WI38 (cell line): Measurements from ENCODE around the gene ANO7.
A peak's percentile ranks its signal among the peaks of the same experiment; 100 is the strongest.

Experiments used
- H3K4me3 ChIP-seq: 2 replicates; pipeline ENCODE4 v1.5.1; 2011; ENCODE audit warnings: low read depth, mild to moderate bottlenecking, control low read depth, low read length
- TF ChIP-seq, protein P1 (sequence below): IDR thresholded peaks from 2 replicates; pipeline ENCODE4 v1.5.1; 2012; ENCODE audit warnings: low read depth, mild to moderate bottlenecking, control low read depth, low read length

ANO7 gene

DNA sequence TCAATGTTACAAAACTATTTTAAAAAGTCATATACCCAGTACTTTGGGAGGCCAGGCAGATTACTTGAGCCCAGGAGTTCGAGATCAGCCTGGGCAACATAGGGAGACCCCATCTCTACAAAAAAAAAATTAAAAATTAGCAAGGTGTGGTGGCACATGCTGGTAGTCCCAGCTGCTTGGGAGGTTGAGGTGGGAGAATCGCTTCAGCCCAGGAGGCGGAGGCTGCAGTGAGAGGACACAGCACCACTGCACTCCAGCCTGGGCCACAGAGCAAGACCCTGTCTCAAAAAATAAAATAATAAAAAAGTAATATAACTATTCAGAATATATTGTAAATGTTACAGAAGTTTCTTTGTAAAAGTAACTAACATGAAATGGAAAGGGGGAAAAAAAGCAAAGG, 41.1 kb upstream of the ANO7 start:
- no peak overlapping the region for H3K4me3 ChIP-seq
- TF ChIP-seq, protein P1, sequence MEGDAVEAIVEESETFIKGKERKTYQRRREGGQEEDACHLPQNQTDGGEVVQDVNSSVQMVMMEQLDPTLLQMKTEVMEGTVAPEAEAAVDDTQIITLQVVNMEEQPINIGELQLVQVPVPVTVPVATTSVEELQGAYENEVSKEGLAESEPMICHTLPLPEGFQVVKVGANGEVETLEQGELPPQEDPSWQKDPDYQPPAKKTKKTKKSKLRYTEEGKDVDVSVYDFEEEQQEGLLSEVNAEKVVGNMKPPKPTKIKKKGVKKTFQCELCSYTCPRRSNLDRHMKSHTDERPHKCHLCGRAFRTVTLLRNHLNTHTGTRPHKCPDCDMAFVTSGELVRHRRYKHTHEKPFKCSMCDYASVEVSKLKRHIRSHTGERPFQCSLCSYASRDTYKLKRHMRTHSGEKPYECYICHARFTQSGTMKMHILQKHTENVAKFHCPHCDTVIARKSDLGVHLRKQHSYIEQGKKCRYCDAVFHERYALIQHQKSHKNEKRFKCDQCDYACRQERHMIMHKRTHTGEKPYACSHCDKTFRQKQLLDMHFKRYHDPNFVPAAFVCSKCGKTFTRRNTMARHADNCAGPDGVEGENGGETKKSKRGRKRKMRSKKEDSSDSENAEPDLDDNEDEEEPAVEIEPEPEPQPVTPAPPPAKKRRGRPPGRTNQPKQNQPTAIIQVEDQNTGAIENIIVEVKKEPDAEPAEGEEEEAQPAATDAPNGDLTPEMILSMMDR: no peak

DNA sequence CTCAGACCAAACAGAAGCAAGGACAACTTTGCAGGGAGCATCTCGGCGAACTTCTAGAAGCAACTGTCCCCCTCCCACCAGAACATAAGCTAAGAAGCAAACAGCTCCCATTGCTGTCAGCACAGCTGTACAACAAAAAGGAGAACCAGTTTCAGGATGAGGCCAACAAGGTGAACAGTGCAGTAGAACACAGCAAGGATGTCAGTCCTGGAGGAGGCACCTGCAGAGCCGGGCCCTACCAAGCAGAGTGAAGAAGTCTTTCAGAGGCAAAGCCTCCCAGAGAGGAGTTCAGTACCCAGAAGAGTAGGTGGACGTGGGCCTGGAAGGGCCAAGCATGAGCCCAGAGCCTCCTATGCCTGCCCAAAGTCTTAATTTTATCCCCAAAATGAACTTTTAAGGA, 40.2 kb upstream of the ANO7 start:
- peak overlapping the region; percentile 92 for H3K4me3 ChIP-seq
- TF ChIP-seq, protein P1: no peak

DNA sequence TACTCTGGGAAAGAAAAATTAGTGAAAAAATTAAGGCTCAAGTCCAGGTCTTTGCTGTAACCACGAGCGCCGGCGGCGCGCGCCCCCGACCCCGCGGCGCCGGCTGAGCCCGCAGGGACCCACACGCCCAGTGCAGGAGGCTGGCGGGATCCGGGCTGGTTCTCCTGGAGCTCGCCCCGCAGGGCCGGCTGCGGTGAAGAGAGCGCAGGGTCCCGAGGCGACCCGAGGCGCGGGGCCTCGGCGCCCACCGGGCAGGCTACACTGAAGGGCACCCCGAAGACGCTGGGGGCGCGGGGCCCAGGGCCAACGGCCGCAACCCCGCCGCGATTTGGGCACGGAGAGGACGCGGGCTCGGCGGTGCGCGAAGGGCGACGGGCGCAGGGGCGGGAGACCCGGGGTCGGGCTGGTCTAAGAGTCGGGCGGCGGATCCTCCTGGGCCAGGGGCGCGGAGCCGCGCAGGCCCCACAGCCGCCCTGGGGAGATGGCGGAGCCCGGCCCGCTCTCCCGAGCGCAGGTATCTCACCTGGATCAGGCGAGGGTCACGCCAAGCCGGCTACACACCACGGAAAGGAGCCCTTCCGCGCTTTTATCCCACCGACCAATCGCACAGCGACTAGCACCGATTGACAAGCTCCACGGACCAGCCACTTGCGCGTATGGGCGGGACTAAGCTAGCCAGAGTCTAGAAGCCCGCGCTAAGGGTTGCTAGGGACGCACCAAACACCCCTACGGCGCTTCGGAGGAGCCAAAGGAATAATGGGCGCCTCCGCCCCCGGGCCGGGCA, 39.4 kb upstream of the ANO7 start, which contains the start of gene PASK:
Gene PASK, minus strand, starts transcription at position 582 of the 784 bp plus-strand sequence. CDS start 6,440 bp downstream, outside the sequence.
- TF ChIP-seq, protein P1: no peak
- peak within 1 kb of the TSS; percentile 92 for H3K4me3 ChIP-seq

DNA sequence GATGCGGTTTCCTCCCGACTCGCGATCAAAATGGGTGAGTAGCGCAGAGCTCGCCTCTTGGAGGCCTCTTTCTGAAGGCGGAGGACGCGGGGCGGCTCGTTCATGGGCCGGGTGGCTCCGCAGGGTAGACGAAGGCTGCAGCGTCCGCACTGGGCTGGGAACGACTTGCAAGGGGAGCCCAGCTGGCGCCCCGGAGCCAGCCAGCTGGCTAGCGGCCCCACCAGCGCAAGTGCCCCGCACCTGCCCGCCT, 38.9 kb upstream of the ANO7 start:
- TF ChIP-seq, protein P1: no peak

DNA sequence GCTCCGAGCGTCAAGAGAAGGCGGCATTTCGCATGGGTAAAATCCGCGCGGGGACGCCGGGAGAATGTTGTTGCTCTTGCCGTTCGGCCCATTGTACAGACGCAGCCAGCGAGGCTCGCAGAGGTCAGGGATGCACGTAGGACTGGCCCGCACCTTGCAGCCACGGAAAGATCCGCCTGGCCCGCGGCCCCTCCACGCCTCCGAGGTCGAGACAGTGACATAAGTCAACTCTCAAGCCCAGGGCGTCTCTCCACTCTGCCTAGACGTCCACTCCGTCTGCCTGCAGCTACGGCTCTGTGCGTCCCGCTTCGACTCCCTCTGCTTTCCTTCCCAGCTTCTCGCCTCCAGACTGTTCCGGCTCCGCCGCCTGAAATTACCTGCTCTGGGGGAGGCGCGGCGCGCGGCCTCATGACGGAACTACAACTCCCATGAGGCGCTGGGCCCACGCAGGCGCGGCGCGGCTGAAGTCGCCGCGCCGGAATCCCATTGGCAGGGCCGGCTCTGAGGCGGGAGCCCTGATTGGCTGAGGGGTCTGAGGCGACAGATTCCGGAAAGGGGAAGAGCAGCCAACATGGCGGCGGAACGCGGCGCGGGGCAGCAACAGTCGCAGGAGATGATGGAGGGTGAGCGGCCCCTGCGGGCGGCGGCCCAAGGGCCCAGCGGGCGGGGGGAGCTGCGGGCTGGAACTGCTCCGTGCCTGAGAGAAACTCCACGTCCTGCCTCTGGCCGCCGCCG, 38.4 kb upstream of the ANO7 start, which contains the start of gene PPP1R7:
Gene PPP1R7, plus strand, starts transcription at position 543 of the 735 bp plus-strand sequence. Its CDS starts 29 bp downstream, at position 572.
- TF ChIP-seq, protein P1: no peak
- H3K4me3 ChIP-seq: peak within 1 kb of the TSS; percentile 92

More for the DNA sequence above, 38.9 kb upstream of the ANO7 start:
- peak overlapping the region; percentile 92 for H3K4me3 ChIP-seq

DNA sequence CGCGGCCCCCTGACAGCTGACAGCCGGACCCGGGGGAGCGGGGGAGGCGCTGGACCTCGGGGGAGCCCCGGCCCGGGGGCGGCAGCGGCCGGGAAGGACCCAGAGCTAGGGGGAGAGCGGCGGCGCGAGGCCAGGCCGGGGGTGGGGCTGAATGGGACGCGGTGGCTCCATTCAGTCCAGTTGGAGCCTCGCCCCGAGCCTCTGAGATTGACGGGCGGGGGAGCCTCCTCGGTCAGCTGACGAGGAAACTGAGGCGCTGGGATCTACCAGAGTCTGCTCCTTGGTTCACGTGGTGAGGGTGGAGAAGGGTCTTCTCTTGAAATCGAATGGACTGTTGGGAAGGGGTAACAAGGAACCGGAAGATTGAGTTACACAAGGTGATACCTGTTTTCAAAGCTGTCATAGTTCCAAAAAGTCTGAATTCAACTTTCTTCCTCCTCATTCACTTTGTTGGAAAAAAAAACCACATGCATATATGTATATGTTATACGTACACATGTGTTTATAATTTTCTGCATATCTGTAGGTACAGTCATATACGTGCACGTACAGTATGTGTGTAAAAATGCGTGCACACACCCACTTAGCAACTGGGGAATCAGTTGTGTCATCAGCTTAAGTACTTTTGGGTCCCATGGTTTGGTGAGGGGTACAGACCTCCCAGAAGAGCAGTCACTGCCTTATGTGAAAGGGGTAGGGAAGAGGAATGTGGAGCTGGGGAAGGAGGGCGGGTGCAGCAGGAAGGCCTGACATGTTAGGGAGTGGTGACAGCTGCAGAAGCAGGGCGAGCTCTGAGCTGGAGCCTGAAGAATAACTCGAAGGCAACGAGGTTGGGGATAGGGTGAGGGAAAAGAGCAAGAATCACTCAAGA, 37.6 kb upstream of the ANO7 start:
- TF ChIP-seq, protein P1: no peak
- H3K4me3 ChIP-seq: peak overlapping the region; percentile 92
